Brain microvascular endothelial cell (primary cell): Measurements from ENCODE around the gene HACD2.
"Not testable (repeated sequence)": the region's sequence is repeated elsewhere in the genome, so short reads cannot be mapped to it uniquely, and the experiment has no call there.

Experiments used
- DNase-seq: peaks from one replicate; pipeline ENCODE4 v3.0.0-alpha.2; 2020
- H3K27ac ChIP-seq: fragments of 250-450 bp; sonication (Bioruptor Pico); 2 replicates; pipeline ENCODE4 v1.5.1; 2020; ENCODE audit warnings: mild to moderate bottlenecking, moderate library complexity
- H3K27me3 ChIP-seq: fragments of 250-450 bp; sonication (Bioruptor Pico); replicated peaks from 2 replicates; pipeline ENCODE4 v1.5.1; 2020; ENCODE audit warnings: mild to moderate bottlenecking
- H3K36me3 ChIP-seq: fragments of 250-450 bp; sonication (Bioruptor Pico); replicated peaks from 2 replicates; pipeline ENCODE4 v1.5.1; 2020; ENCODE audit warnings: mild to moderate bottlenecking
- H3K4me3 ChIP-seq: 2 replicates; pipeline ENCODE4 v1.5.1; 2011; ENCODE audit warnings: low read depth, mild to moderate bottlenecking, control low read depth, low read length, moderate library complexity
- in situ Hi-C: cut with HindIII; loops from 2 replicates; pipeline ENCODE4 v1.10.0; 2017; ENCODE audit warnings: low sequenced_read_pairs, low pct_ligation_motif_present
- TF ChIP-seq, protein P1 (sequence below): IDR thresholded peaks from 2 replicates; pipeline ENCODE4 v1.5.1; 2011; ENCODE audit warnings: low read depth, mild to moderate bottlenecking, moderate library complexity, low read length, control low read depth, inconsistent platforms; ENCODE audit errors: missing control alignments

Gene HACD2

DNA sequence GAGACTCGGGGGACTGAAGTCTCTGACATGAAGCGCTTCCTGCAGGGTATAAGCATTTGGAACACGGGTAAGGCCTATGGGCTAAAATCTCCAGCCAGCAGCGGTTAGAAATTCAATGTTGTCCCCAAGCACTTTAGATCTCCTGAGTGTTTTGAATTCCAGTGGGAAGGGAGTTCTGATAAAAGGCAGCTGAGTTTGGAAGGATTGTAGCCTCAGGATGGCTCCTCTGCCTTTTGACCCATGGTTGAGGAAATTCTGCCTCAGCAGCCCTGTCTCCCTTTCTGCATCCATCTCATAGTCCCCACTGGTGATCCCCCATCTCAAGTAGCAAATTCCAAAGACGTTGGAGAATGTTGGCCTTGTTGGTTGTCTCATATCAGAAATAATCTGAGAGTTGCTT lies 24.2 kb upstream of the HACD2 start:
- in situ Hi-C loops, result no loop called here
- no peak for DNase-seq
- Histone ChIP-seq H3K27ac (no peak overlapping the region), H3K4me3 (no peak overlapping the region), H3K36me3 (peaks cover 9% of the 10 kb centered on the region), H3K27me3 (no peaks in the 10 kb centered on the region)
- TF ChIP-seq, protein P1, sequence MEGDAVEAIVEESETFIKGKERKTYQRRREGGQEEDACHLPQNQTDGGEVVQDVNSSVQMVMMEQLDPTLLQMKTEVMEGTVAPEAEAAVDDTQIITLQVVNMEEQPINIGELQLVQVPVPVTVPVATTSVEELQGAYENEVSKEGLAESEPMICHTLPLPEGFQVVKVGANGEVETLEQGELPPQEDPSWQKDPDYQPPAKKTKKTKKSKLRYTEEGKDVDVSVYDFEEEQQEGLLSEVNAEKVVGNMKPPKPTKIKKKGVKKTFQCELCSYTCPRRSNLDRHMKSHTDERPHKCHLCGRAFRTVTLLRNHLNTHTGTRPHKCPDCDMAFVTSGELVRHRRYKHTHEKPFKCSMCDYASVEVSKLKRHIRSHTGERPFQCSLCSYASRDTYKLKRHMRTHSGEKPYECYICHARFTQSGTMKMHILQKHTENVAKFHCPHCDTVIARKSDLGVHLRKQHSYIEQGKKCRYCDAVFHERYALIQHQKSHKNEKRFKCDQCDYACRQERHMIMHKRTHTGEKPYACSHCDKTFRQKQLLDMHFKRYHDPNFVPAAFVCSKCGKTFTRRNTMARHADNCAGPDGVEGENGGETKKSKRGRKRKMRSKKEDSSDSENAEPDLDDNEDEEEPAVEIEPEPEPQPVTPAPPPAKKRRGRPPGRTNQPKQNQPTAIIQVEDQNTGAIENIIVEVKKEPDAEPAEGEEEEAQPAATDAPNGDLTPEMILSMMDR, result no peak

DNA sequence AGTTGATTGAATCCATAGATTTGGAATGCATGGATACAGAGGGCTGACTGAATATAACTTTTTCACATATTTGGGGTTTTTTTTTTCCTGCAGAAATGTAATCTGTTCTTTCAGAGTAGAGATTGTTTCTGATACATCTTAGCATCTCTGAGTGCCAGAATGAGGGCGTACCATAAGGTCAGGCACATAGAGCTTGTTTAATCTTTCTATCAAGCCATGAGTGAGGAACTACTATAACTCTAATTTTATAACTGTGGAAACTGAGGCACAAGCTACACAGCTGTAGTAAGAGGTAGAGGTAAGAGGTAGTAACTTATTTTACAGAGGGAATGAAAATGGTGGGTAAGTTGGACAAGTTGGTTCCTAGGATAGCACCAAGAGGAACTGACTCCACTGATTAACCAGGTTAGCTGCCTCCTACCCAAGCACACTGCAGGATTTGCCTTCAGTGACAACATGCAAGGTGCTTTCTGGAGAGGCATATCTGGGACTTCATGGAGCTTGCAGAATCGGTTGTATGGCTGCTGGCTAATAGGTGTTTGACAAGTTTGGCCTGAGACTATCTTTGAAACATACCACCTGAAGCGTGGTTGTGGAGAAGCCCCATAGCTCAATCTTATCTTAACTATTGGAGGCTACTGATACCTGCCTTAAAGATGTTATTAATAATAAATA lies 23.5 kb upstream of the HACD2 start:
- Histone ChIP-seq H3K27ac (no peak overlapping the region), H3K27me3 (no peaks in the 10 kb centered on the region), H3K4me3 (no peak overlapping the region), H3K36me3 (peaks cover 9% of the 10 kb centered on the region)
- no peak for DNase-seq
- in situ Hi-C loops, result no loop called here
- TF ChIP-seq, protein P1, result no peak

DNA sequence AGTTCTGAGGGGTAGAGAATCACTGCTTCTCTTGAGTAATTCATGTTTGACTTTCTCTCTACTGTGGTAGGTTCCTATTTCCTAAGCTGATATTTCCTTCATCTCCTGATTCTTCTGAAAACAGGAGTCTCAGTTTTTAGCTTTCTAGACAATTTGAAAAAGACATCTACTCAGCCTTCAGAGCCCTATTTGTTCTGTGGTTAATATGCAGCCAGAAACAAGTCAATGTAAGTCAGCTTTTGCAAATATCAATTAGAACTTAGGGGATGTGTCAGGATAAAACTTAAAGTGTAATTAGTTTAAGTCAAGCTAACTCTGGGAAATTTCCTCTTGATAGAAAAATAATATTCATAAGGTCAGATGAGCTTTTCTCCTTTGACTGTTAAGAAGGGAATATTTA lies 21.7 kb upstream of the HACD2 start:
- in situ Hi-C loops, result no loop called here
- TF ChIP-seq, protein P1, result no peak
- Histone ChIP-seq H3K27ac (no peak overlapping the region), H3K4me3 (no peak overlapping the region), H3K36me3 (peaks cover 3% of the 10 kb centered on the region), H3K27me3 (no peaks in the 10 kb centered on the region)
- no peak for DNase-seq

DNA sequence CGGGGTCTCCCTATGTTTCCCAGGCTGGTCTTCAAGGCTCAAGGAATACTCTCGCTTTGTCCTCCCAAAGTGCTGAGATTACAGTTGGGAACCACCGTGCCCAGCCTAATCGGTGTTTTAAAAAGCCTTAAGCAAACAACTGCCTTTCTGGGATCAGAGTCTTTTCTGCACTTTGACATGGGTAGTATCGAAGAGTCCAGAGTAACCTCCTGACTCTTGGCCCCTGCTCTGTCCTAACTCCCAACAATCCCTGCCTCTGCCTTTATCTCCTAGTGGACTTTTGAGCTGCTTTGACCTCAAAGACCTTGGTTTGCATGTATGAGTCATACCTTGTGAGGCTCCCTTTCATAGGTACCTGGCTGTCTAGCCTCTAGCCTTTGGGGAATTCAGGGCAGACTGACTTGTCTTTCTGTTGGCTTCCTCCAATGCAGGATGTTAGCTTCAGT lies 21.0 kb upstream of the HACD2 start:
- in situ Hi-C loops, result no loop called here
- H3K4me3 ChIP-seq, result no peak overlapping the region
- H3K27me3 ChIP-seq, result no peaks in the 10 kb centered on the region
- H3K36me3 ChIP-seq, result peaks cover 3% of the 10 kb centered on the region
- no peak overlapping the region for H3K27ac ChIP-seq
- TF ChIP-seq, protein P1, result no peak
- no peak for DNase-seq

DNA sequence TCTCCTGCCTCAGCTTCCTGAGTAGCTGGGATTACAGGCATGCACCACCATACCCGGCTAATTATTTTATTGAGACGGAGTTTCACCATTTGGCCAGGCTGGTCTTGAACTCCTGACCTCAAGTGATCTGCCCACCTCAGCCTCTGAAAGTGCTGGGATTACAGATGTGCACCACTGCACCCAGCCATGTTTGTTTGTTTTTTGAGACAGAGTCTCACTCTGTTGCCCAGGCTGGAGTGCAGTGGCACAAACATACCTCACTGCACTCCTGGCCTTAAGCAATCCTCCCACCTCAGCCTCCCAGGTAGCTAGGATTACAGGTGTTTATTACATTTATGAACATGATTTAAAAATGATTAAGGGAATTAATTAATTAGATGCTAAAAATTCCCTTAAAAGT lies 18.3 kb upstream of the HACD2 start:
- H3K27ac ChIP-seq, DNase-seq, H3K27me3 ChIP-seq, H3K36me3 ChIP-seq, H3K4me3 ChIP-seq, in situ Hi-C loops: not testable (repeated sequence)

DNA sequence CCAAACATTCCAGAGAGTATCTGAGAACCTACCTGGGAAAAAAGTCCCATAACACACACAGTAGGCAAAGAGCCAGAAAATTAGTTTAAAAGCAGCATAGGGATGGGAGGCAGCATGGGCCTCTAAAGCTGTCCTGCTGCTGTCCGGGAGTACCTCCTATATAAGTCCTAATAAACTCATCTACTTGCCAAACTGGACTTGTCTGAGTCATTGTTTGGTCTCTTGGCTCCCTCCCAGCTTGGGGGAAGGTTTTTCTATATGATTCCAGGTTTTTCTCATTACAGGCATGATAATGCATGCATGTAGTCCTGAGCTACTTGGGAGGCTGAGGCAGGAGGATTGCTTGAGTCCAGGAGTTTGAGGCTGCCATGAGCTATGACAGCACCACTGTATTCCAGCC lies 17.5 kb upstream of the HACD2 start:
- DNase-seq, result peak; percentile 88
- Histone ChIP-seq H3K36me3 (peaks cover 3% of the 10 kb centered on the region), H3K27ac (no peak overlapping the region), H3K27me3 (no peaks in the 10 kb centered on the region), H3K4me3 (no peak overlapping the region)
- in situ Hi-C loops, result no loop called here
- TF ChIP-seq, protein P1, result no peak

DNA sequence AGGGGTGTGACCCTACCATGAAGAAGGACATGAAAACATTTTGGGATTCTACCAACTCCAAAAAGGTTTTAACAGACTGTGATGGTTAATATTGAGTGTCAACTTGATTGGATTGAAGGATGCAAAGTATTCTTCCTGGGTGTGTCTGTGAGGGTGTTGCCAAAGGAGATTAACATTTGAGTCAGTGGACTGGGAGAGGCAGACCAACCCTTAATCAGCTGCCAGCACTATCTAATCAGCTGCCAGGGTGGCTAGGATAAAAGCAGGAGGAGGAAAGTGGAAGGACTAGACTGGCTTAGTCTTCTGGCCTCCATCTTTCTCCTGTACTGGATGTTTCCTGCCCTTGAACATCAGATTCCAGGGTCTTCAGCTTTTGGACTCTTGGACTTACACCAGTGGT lies 16.0 kb upstream of the HACD2 start:
- H3K27ac ChIP-seq, H3K27me3 ChIP-seq, in situ Hi-C loops, H3K36me3 ChIP-seq, H3K4me3 ChIP-seq, DNase-seq: not testable (repeated sequence)
